GM23338 (cell line): ENCODE results near the gene EPG5. TPM values are rescaled to one million over a fixed set of nuclear protein-coding genes. Genes with fewer than 3 reads are reported as not detected.

ENCODE experiments used
- ATAC-seq: fragments of 200-7000 bp; cut with Tn5 transposase; 3 replicates; pipeline ENCODE4 v1.9.1; 2020
- DNase-seq: peaks from one replicate; pipeline ENCODE4 v3.0.0-alpha.2; 2015; ENCODE audit warnings: low spot score
- H2AFZ ChIP-seq: fragments of 200-600 bp; sonication (generic); 2 replicates; pipeline ENCODE4 v1.8.0; 2016; ENCODE audit warnings: antibody characterized with exemption, mild to moderate bottlenecking, moderate library complexity
- H3F3A ChIP-seq: fragments of 200-600 bp; sonication (generic); replicated peaks from 2 replicates; pipeline ENCODE4 v1.8.0; 2017; ENCODE audit warnings: antibody characterized with exemption, mixed run types, low read depth
- H3K27ac ChIP-seq: fragments of 200-600 bp; sonication (generic); 2 replicates; pipeline ENCODE4 v1.6.1; 2016; ENCODE audit warnings: low read depth
- H3K27me3 ChIP-seq: fragments of 200-600 bp; sonication (generic); 2 replicates; pipeline ENCODE4 v1.8.0; 2016; ENCODE audit warnings: mild to moderate bottlenecking, mixed run types, moderate library complexity; ENCODE audit not compliant: insufficient read depth
- H3K36me3 ChIP-seq: fragments of 200-600 bp; sonication (generic); 2 replicates; pipeline ENCODE4 v1.8.0; 2016; ENCODE audit warnings: mild to moderate bottlenecking; ENCODE audit not compliant: insufficient read depth
- H3K4me1 ChIP-seq: fragments of 200-600 bp; sonication (generic); 2 replicates; pipeline ENCODE4 v1.8.0; 2016; ENCODE audit warnings: mild to moderate bottlenecking, moderate library complexity; ENCODE audit not compliant: insufficient read depth
- H3K4me2 ChIP-seq: fragments of 200-600 bp; sonication (generic); 2 replicates; pipeline ENCODE4 v1.7.1; 2017; ENCODE audit warnings: mixed run types
- H3K4me3 ChIP-seq: fragments of 200-600 bp; sonication (generic); 2 replicates; pipeline ENCODE4 v1.6.1; 2016; ENCODE audit warnings: mixed run types
- H3K79me2 ChIP-seq: fragments of 200-600 bp; sonication (generic); replicated peaks from 2 replicates; pipeline ENCODE4 v1.8.0; 2017; ENCODE audit warnings: mild to moderate bottlenecking; ENCODE audit not compliant: insufficient read depth
- H3K9me2 ChIP-seq: fragments of 200-600 bp; sonication (generic); 2 replicates; pipeline ENCODE4 v1.8.0; 2017; ENCODE audit not compliant: insufficient read depth
- H4K20me1 ChIP-seq: fragments of 200-600 bp; sonication (generic); replicated peaks from 2 replicates; pipeline ENCODE4 v1.8.0; 2017; ENCODE audit warnings: mild to moderate bottlenecking; ENCODE audit not compliant: insufficient read depth
- H3K27ac Mint-ChIP-seq: 2 replicates; pipeline ENCODE4 v1.8.0; 2020; ENCODE audit warnings: inconsistent platforms, mild to moderate bottlenecking, moderate library complexity, mixed read lengths
- H3K27me3 Mint-ChIP-seq: 3 replicates; pipeline ENCODE4 v1.8.0; 2022; ENCODE audit warnings: low read depth, mild to moderate bottlenecking, moderate library complexity, mixed read lengths, inconsistent platforms; ENCODE audit not compliant: insufficient read depth, poor library complexity
- H3K36me3 Mint-ChIP-seq: 3 replicates; pipeline ENCODE4 v1.8.0; 2021; ENCODE audit warnings: low read depth, mild to moderate bottlenecking, inconsistent platforms, moderate library complexity, mixed read lengths
- H3K4me1 Mint-ChIP-seq: 3 replicates; pipeline ENCODE4 v1.8.0; 2020; ENCODE audit warnings: mild to moderate bottlenecking, inconsistent platforms, mixed read lengths
- H3K4me3 Mint-ChIP-seq: 3 replicates; pipeline ENCODE4 v1.8.0; 2021; ENCODE audit warnings: moderate library complexity, mild to moderate bottlenecking, inconsistent platforms, mixed read lengths
- H3K9me3 Mint-ChIP-seq: 3 replicates; pipeline ENCODE4 v1.8.0; 2020; ENCODE audit warnings: moderate library complexity, mild to moderate bottlenecking, inconsistent platforms, mixed read lengths
- CREB1 ChIP-seq: fragments of 250-450 bp; sonication (Bioruptor Pico); IDR thresholded peaks from 2 replicates; pipeline ENCODE4 v1.5.0; 2020; ENCODE audit warnings: low read depth, mild to moderate bottlenecking, moderate library complexity
- CTCF ChIP-seq, 2 experiments: fragments of 200-600 bp in 1 of 2; sonication (generic) in 1 of 2; conservative IDR thresholded peaks; 2 replicates each; pipeline versions ENCODE4 v1.5.1 to v1.6.1; 2016 to 2017; ENCODE audit warnings: antibody characterized with exemption in 2 of 2, low read depth in 2 of 2, mild to moderate bottlenecking in 2 of 2, moderate library complexity in 1 of 2
- ETS1 ChIP-seq: IDR thresholded peaks from 2 replicates; pipeline ENCODE4 v1.6.1; 2016; ENCODE audit warnings: antibody characterized with exemption
- EZH2 ChIP-seq: fragments of 200-600 bp; sonication (generic); IDR thresholded peaks from one replicate; pipeline ENCODE4 v1.8.0; 2017; ENCODE audit warnings: antibody characterized with exemption, mild to moderate bottlenecking, low read depth; ENCODE audit not compliant: unreplicated experiment
- EZH2phosphoT487 ChIP-seq: fragments of 200-600 bp; sonication (generic); IDR thresholded peaks from one replicate; pipeline ENCODE4 v1.8.1; 2018; ENCODE audit warnings: antibody characterized with exemption; ENCODE audit not compliant: unreplicated experiment
- JUNB ChIP-seq: IDR thresholded peaks from one replicate; pipeline ENCODE4 v1.6.1; 2016; ENCODE audit warnings: antibody characterized with exemption; ENCODE audit not compliant: unreplicated experiment
- NANOG ChIP-seq: IDR thresholded peaks from 2 replicates; pipeline ENCODE4 v1.6.1; 2016; ENCODE audit warnings: antibody characterized with exemption, borderline replicate concordance
- POLR2AphosphoS5 ChIP-seq: IDR thresholded peaks from 2 replicates; pipeline ENCODE4 v1.6.1; 2016; ENCODE audit warnings: antibody characterized with exemption, low read depth
- REST ChIP-seq: IDR thresholded peaks from one replicate; pipeline ENCODE4 v1.6.1; 2018; ENCODE audit warnings: antibody characterized with exemption; ENCODE audit not compliant: unreplicated experiment
- STAT1 ChIP-seq: IDR thresholded peaks from one replicate; pipeline ENCODE4 v1.6.1; 2016; ENCODE audit warnings: antibody characterized with exemption; ENCODE audit not compliant: unreplicated experiment
- ZNF114 ChIP-seq: fragments of 250-450 bp; sonication (Bioruptor Pico); IDR thresholded peaks from 2 replicates; pipeline ENCODE4 v1.5.0; 2020; ENCODE audit warnings: mild to moderate bottlenecking, moderate library complexity
- ZNF331 ChIP-seq: fragments of 250-450 bp; sonication (Bioruptor Pico); IDR thresholded peaks from 2 replicates; pipeline ENCODE4 v1.5.0; 2020; ENCODE audit warnings: low read depth, mild to moderate bottlenecking, moderate library complexity
- ZNF462 ChIP-seq: fragments of 250-450 bp; sonication (Bioruptor Pico); IDR thresholded peaks from 2 replicates; pipeline ENCODE4 v1.5.0; 2020; ENCODE audit warnings: mild to moderate bottlenecking, moderate library complexity
- polyA plus RNA-seq: library from polyadenylated mRNA; unstranded; fragments of >200 nt; fragmentation: Nextera tagmentation; extraction: Ambion mirVana; gene quantifications from 2 replicates; pipeline ENCODE4 v1.2.1, GENCODE V29; 2016
- total RNA-seq: library from RNA; depleted of rRNA; stranded (reverse); fragments of >200 nt; shearing (Covaris generic); gene quantifications from 2 replicates; pipeline ENCODE4 v1.2.3, GENCODE V29; 2014

The EPG5 gene
- total and polyA plus RNA-seq, 2 experiments from 2014 or later, result 4.1 to 29.2 TPM

DNA sequence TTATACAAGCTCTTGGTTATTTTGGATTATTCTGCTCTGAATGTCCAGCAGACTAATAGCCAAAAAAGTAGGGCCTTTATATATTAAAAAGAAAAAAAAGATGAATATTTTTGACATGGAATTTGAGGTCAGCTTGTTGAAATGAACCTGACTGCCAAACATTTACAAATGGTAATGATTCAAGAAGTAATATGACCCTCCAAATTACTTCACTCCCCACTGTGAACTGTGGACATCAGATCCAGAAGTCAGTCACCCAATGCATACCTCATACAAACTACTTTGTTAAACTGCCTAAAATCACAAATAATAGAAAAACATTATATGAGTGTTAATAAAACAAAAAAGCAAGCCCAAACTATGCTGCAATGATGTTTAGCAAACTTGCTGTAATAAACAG is 10.0 kb downstream of the EPG5 start:
- no peaks in the 10 kb centered on the region for H3F3A ChIP-seq
- no peak overlapping the region for H2AFZ ChIP-seq
- H3K36me3 Mint-ChIP-seq, result peaks cover 12% of the 10 kb centered on the region
- H3K4me2 ChIP-seq, result no peak overlapping the region
- no peaks in the 10 kb centered on the region for H3K9me3 Mint-ChIP-seq
- no peaks in the 10 kb centered on the region for H3K4me1 Mint-ChIP-seq
- peaks cover 4% of the 10 kb centered on the region for H4K20me1 ChIP-seq
- H3K27me3 ChIP-seq, result no peaks in the 10 kb centered on the region
- peaks cover 1% of the 10 kb centered on the region for H3K27me3 Mint-ChIP-seq
- no peaks in the 10 kb centered on the region for H3K4me1 ChIP-seq
- TF ChIP-seq ZNF462 (CRISPR knock-in tag) (no peak), EZH2 (no peak), CREB1 (CRISPR knock-in tag) (no peak), REST (no peak), ZNF331 (CRISPR knock-in tag) (no peak), JUNB (no peak), ZNF114 (no peak), EZH2phosphoT487 (no peak), STAT1 (no peak), ETS1 (no peak), NANOG (no peak), POLR2AphosphoS5 (no peak), CTCF (conservative IDR thresholded peaks at IDR 0.05; ENCODE audit: low read depth in 2 of 2) (no peak)
- ATAC-seq (no peak), DNase-seq (no peak)
- H3K9me2 ChIP-seq, result no peaks in the 10 kb centered on the region
- H3K27ac Mint-ChIP-seq, result no peak overlapping the region
- H3K4me3 ChIP-seq, result no peak overlapping the region
- H3K36me3 ChIP-seq, result peaks cover 6% of the 10 kb centered on the region; the same call in 1 of the 2 replicates
- H3K4me3 Mint-ChIP-seq, result no peak overlapping the region
- H3K79me2 ChIP-seq, result peaks cover 18% of the 10 kb centered on the region; the same call in 1 of the 2 replicates
- no peak overlapping the region for H3K27ac ChIP-seq
